H1 (cell line): ENCODE measurements around the gene LCLAT1. TPM values are rescaled to one million over a fixed set of nuclear protein-coding genes. Genes with fewer than 3 reads are reported as not detected.

Experiments used
- CTCF ChIA-PET: fragments of 300-600 bp; sonication (Branson Sonifier 250); formaldehyde crosslinking; loops from one replicate; lab custom pipeline; 2021; ENCODE audit not compliant: partially characterized antibody; lab: Charles Lee
- POLR2A ChIA-PET: fragments of 300-600 bp; sonication (Branson Sonifier 250); formaldehyde crosslinking; loops from one replicate; lab custom pipeline; 2021; ENCODE audit warnings: inconsistent platforms; ENCODE audit not compliant: partially characterized antibody; lab: Charles Lee
- DNase-seq, 2 experiments: peaks; one replicate each; pipeline versions ENCODE4 v3.0.0 to v3.0.0-alpha.2; 2010 to 2022; ENCODE audit warnings: low spot score in 2 of 2, low read depth in 1 of 2, mixed read lengths in 1 of 2
- FAIRE-seq: peaks from 2 replicates; lab custom pipeline; 2011; peaks lifted over from hg19 to GRCh38; lab: Jason Lieb, UNC
- H2AFZ ChIP-seq: 2 replicates; pipeline ENCODE4 v1.8.1; 2012; ENCODE audit warnings: low read length, inconsistent platforms
- H2AK5ac ChIP-seq: 2 replicates; pipeline ENCODE4 v1.6.1; 2013; ENCODE audit warnings: low read depth, low read length
- H2BK120ac ChIP-seq: replicated peaks from 2 replicates; pipeline ENCODE3; 2013; ENCODE audit warnings: low read depth, low read length, inconsistent platforms
- H2BK12ac ChIP-seq: 2 replicates; pipeline ENCODE4 v1.6.1; 2013; ENCODE audit warnings: low read depth, low read length
- H2BK15ac ChIP-seq: 2 replicates; pipeline ENCODE4 v1.6.1; 2013; ENCODE audit warnings: low read length
- H2BK20ac ChIP-seq: 2 replicates; pipeline ENCODE4 v1.6.1; 2013; ENCODE audit warnings: low read length
- H2BK5ac ChIP-seq: 2 replicates; pipeline ENCODE4 v1.6.1; 2013; ENCODE audit warnings: low read depth, low read length
- H3K14ac ChIP-seq: 2 replicates; pipeline ENCODE4 v1.6.1; 2013; ENCODE audit warnings: inconsistent platforms; ENCODE audit not compliant: insufficient read length
- H3K18ac ChIP-seq: 2 replicates; pipeline ENCODE4 v1.6.1; 2013; ENCODE audit warnings: low read length; ENCODE audit errors: extremely low read depth
- H3K23ac ChIP-seq: 2 replicates; pipeline ENCODE4 v1.6.1; 2013; ENCODE audit warnings: inconsistent platforms; ENCODE audit not compliant: insufficient read length
- H3K23me2 ChIP-seq: 2 replicates; pipeline ENCODE4 v1.6.1; 2013; ENCODE audit warnings: low read depth, low read length
- H3K27ac ChIP-seq: 2 replicates; pipeline ENCODE4 v1.6.1; 2011; ENCODE audit warnings: low read depth, low read length, inconsistent platforms
- H3K27me3 ChIP-seq, 4 experiments: replicated peaks in 1 of 4; 1 replicate in 1 of 4; 2 replicates in 3 of 4; pipeline versions ENCODE4 v1.6.1 to v1.8.1; 2011 to 2013; ENCODE audit warnings: low read length in 3 of 4, mild to moderate bottlenecking in 3 of 4, inconsistent platforms in 2 of 4, mixed read lengths in 2 of 4, moderate library complexity in 1 of 4; ENCODE audit not compliant: control insufficient read depth in 3 of 4, insufficient read depth in 3 of 4; ENCODE audit errors: extremely low read depth in 1 of 4
- H3K36me3 ChIP-seq, 4 experiments: 2 replicates each; pipeline versions ENCODE4 v1.6.1 to v1.8.1; 2011 to 2013; ENCODE audit warnings: mild to moderate bottlenecking in 4 of 4, low read length in 3 of 4, moderate library complexity in 2 of 4, control low read depth in 1 of 4, inconsistent platforms in 1 of 4; ENCODE audit not compliant: insufficient read depth in 4 of 4, control insufficient read depth in 2 of 4
- H3K4ac ChIP-seq: replicated peaks from 2 replicates; pipeline ENCODE3; 2013; ENCODE audit warnings: low read length, low read depth, mixed read lengths, inconsistent platforms; ENCODE audit not compliant: insufficient read length
- H3K4me1 ChIP-seq, 4 experiments: replicated peaks in 1 of 4; 1 replicate in 1 of 4; 2 replicates in 3 of 4; pipeline versions ENCODE4 v1.6.1 to v1.8.1; 2011 to 2013; ENCODE audit warnings: low read length in 3 of 4, inconsistent platforms in 2 of 4, mixed read lengths in 1 of 4; ENCODE audit not compliant: insufficient read depth in 4 of 4, control insufficient read depth in 3 of 4
- H3K4me2 ChIP-seq, 2 experiments: 2 replicates each; pipeline versions ENCODE4 v1.6.1 to v1.8.1; 2011 to 2013; ENCODE audit warnings: low read depth in 2 of 2, low read length in 2 of 2, control low read depth in 1 of 2, inconsistent platforms in 1 of 2, mild to moderate bottlenecking in 1 of 2; ENCODE audit not compliant: insufficient read depth in 1 of 2
- H3K4me3 ChIP-seq, 4 experiments: fragments of 200-600, 300-600 bp in 1 of 4; sonication (generic), shearing (Covaris generic), sonication (Bioruptor Twin) in 1 of 4; 2 replicates each; pipeline versions ENCODE4 v1.5.1 to v1.8.1; 2011 to 2016; ENCODE audit warnings: low read length in 4 of 4, low read depth in 3 of 4, control low read depth in 2 of 4, inconsistent platforms in 2 of 4, mild to moderate bottlenecking in 2 of 4, mixed read lengths in 1 of 4, moderate library complexity in 1 of 4; ENCODE audit not compliant: insufficient read depth in 2 of 4; ENCODE audit errors: extremely low read depth in 1 of 4
- H3K56ac ChIP-seq: replicated peaks from 2 replicates; pipeline ENCODE3; 2013; ENCODE audit warnings: low read depth, mild to moderate bottlenecking, mixed read lengths, low read length, inconsistent platforms; ENCODE audit not compliant: insufficient read length
- H3K79me1 ChIP-seq: 2 replicates; pipeline ENCODE4 v1.6.1; 2013; ENCODE audit warnings: low read depth, low read length, control low read depth
- H3K79me2 ChIP-seq, 2 experiments: 2 replicates each; pipeline versions ENCODE4 v1.6.1 to v1.8.1; 2012 to 2013; ENCODE audit warnings: low read length in 2 of 2, mild to moderate bottlenecking in 2 of 2, inconsistent platforms in 1 of 2; ENCODE audit not compliant: insufficient read depth in 2 of 2, control insufficient read depth in 1 of 2
- H3K9ac ChIP-seq, 4 experiments: replicated peaks in 1 of 4; 1 replicate in 1 of 4; 2 replicates in 3 of 4; pipeline versions ENCODE4 v1.6.1 to v1.8.1; 2011 to 2013; ENCODE audit warnings: low read depth in 3 of 4, low read length in 3 of 4, control low read depth in 2 of 4, mild to moderate bottlenecking in 2 of 4, moderate library complexity in 2 of 4, inconsistent platforms in 1 of 4; ENCODE audit errors: extremely low read depth in 1 of 4
- H3K9me3 ChIP-seq, 2 experiments: 2 replicates each; pipeline versions ENCODE4 v1.6.1 to v1.8.1; 2012 to 2013; ENCODE audit warnings: mild to moderate bottlenecking in 2 of 2, moderate library complexity in 2 of 2, control low read depth in 1 of 2, inconsistent platforms in 1 of 2, low read depth in 1 of 2, low read length in 1 of 2, mixed read lengths in 1 of 2; ENCODE audit not compliant: insufficient read depth in 2 of 2
- H4K20me1 ChIP-seq, 2 experiments: replicated peaks in 1 of 2; 2 replicates each; pipeline versions ENCODE3 to v1.8.1; 2011 to 2013; ENCODE audit warnings: inconsistent platforms in 2 of 2, low read length in 2 of 2, mild to moderate bottlenecking in 1 of 2; ENCODE audit not compliant: insufficient read depth in 2 of 2, control insufficient read depth in 1 of 2
- H4K5ac ChIP-seq: 2 replicates; pipeline ENCODE4 v1.6.1; 2013; ENCODE audit warnings: low read length, low read depth, mixed read lengths, inconsistent platforms; ENCODE audit not compliant: insufficient read length
- H4K8ac ChIP-seq: 2 replicates; pipeline ENCODE4 v1.8.0; 2013; ENCODE audit warnings: mild to moderate bottlenecking, moderate library complexity, low read length, inconsistent platforms; ENCODE audit not compliant: insufficient read depth; ENCODE audit errors: extremely low read depth
- H4K91ac ChIP-seq: replicated peaks from 2 replicates; pipeline ENCODE3; 2013; ENCODE audit warnings: low read length, mixed read lengths, inconsistent platforms; ENCODE audit not compliant: insufficient read length
- ASH2L ChIP-seq: fragments of 200-600, 300-600 bp; sonication (generic); IDR thresholded peaks from one replicate; pipeline ENCODE4 v1.7.1; 2017; ENCODE audit warnings: low read length
- BCL11A ChIP-seq, 2 experiments: IDR thresholded peaks; one replicate each; pipeline ENCODE4 v1.6.1; 2011; ENCODE audit warnings: low read depth in 2 of 2, low read length in 2 of 2, mild to moderate bottlenecking in 2 of 2
- BRCA1 ChIP-seq: IDR thresholded peaks from 2 replicates; pipeline ENCODE4 v1.6.1; 2012; ENCODE audit warnings: low read depth, low read length, improper control_type of control experiment
- EGR1 ChIP-seq: IDR thresholded peaks from 2 replicates; pipeline ENCODE4 v1.6.1; 2011; ENCODE audit warnings: low read depth, low read length, borderline replicate concordance
- FOSL1 ChIP-seq: IDR thresholded peaks from 2 replicates; pipeline ENCODE4 v1.6.1; 2011; ENCODE audit warnings: mild to moderate bottlenecking, low read depth, low read length, moderate library complexity; ENCODE audit not compliant: insufficient read depth
- NANOG ChIP-seq: IDR thresholded peaks from 2 replicates; pipeline ENCODE4 v1.6.1; 2011; ENCODE audit warnings: low read length, low read depth, mild to moderate bottlenecking, inconsistent platforms; ENCODE audit not compliant: insufficient read depth, poor library complexity, severe bottlenecking
- SAP30 ChIP-seq: fragments of 300-600 bp; sonication (generic); IDR thresholded peaks from 2 replicates; pipeline ENCODE4 v1.7.1; 2012; ENCODE audit warnings: low read length, moderate library complexity, mild to moderate bottlenecking, inconsistent platforms; ENCODE audit not compliant: insufficient read depth, insufficient replicate concordance
- SIN3A ChIP-seq, 2 experiments: IDR thresholded peaks in 1 of 2; conservative IDR thresholded peaks in 1 of 2; 2 replicates each; pipeline ENCODE4 v1.6.1; 2011 to 2012; ENCODE audit warnings: low read length in 2 of 2, improper control_type of control experiment in 1 of 2, low read depth in 1 of 2, mild to moderate bottlenecking in 1 of 2
- SP1 ChIP-seq: IDR thresholded peaks from 2 replicates; pipeline ENCODE4 v1.6.1; 2011; ENCODE audit warnings: low read depth, low read length
- SUZ12 ChIP-seq: fragments of 200-600 bp; sonication (generic); IDR thresholded peaks from 2 replicates; pipeline ENCODE4 v1.6.1; 2012; ENCODE audit warnings: mild to moderate bottlenecking, inconsistent platforms, low read length, moderate library complexity, mixed read lengths
- WGBS, 2 experiments: shearing (Covaris generic) in 1 of 2; methylation state at CpG; one replicate each; pipeline versions ENCODE4 v1.1.6 to v1.1.7; 2013 to 2015; ENCODE audit warnings: low lambda C conversion rate in 2 of 2, mixed read lengths in 2 of 2, inconsistent platforms in 1 of 2, low coverage in 1 of 2, missing lambda C conversion rate in 1 of 2; ENCODE audit not compliant: insufficient replicate concordance in 2 of 2, insufficient coverage in 1 of 2, insufficient read length in 1 of 2; ENCODE audit errors: extremely low coverage in 1 of 2, missing lambda C conversion rate in 1 of 2; 5-methylcytosine and 5-hydroxymethylcytosine counted together
- polyA plus RNA-seq, 7 experiments: library from polyadenylated mRNA; depleted of rRNA in 3 of 7; stranded (reverse) in 5 of 7; unstranded in 2 of 7; fragments of >200 nt in 5 of 7; fragments of 200-250 nt in 2 of 7; gene quantifications; 1 replicate in 5 of 7; 2 replicates in 1 of 7; 4 replicates in 1 of 7; pipeline versions ENCODE4 v1.2.1 to v1.2.3, GENCODE V29; 2011 to 2013; ENCODE audit warnings: missing spikeins in 2 of 7, mixed read lengths in 2 of 7
- total RNA-seq: library from RNA; stranded (reverse); fragmentation: NEBNext Ultra II Directional; extraction: Animal tissue kit (Norgen Biotek cat#: 25700); gene quantifications from 2 replicates; pipeline ENCODE4 v1.2.1, GENCODE V29; 2021
- TF ChIP-seq, protein P1 (sequence below): IDR thresholded peaks from 2 replicates; pipeline ENCODE4 v1.6.1; 2012; ENCODE audit warnings: low read length, inconsistent platforms

LCLAT1 gene
- total and polyA plus RNA-seq, 2 of the 8 experiments (the other 6 are each of a cell fraction or from before 2014, with no cell fraction given) = 7.6 to 22.0 TPM

DNA sequence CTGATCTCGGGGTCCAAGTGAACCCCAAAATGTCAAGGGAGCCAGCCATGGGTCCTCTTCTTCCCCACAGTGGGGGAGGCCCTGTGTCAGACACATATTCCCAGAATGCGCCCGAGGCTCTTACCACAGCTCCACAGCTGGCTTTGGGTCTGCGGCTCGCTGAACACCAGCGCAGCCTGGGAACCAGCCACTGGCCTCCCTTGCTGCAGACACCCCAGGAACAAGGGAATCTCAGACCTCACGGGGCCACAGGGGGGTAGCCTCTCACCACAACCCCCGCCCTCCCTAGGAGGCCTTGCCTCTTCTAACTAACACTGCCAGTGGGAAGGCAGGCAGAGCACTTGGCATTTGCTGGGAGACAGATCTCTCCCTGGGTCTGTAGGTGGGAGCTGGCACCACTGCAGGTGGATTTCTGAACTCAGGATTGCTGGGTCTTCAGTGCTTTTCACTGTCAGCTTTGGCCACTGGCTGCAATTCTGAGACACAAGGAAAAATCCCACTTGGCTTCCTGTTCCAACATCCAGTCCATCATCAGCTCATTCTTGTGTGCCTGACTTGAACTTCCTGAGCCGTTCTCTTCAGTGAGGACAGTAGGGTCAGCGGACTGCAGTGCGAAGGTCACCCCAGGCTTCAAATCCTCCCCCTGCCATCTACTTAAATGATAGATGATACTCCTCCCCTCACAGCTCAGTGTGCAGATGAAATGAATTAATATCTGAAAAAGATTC lies 231.5 kb downstream of the LCLAT1 start:
- no peak overlapping the region for H2BK5ac ChIP-seq
- no peak overlapping the region for H2BK20ac ChIP-seq
- no peak overlapping the region for H2BK12ac ChIP-seq
- H3K4ac ChIP-seq = no peak overlapping the region
- H4K91ac ChIP-seq = no peak overlapping the region
- no peak overlapping the region for H3K56ac ChIP-seq
- H3K23me2 ChIP-seq = no peaks in the 10 kb centered on the region
- CTCF ChIA-PET = interaction anchor here (0.7 to 1.8 kb wide), 5 partner anchors 8 to 515 kb away, joined by 3 to 7 read pairs (median 3); no protein-coding TSS in a partner anchor
- WGBS, 2 experiments = 88% methylated on average over 11 of the region's 11 CpGs; no CpG with 5 or more reads in 1 of the 2 experiments
- H4K5ac ChIP-seq = no peak overlapping the region
- no peak overlapping the region for H3K4me2 ChIP-seq
- POLR2A ChIA-PET = no interaction called here
- H4K8ac ChIP-seq = no peak overlapping the region
- H3K14ac ChIP-seq = no peak overlapping the region
- H2AFZ ChIP-seq = no peak overlapping the region
- no peak overlapping the region for H3K27ac ChIP-seq
- no peak for FAIRE-seq
- no peaks in the 10 kb centered on the region for H4K20me1 ChIP-seq
- no peak overlapping the region for H2BK120ac ChIP-seq
- no peaks in the 10 kb centered on the region; the same call in 1 of the 2 replicates for H3K79me1 ChIP-seq
- no peak overlapping the region for H2BK15ac ChIP-seq
- H3K4me1 ChIP-seq = no peaks in the 10 kb centered on the region
- H3K9me3 ChIP-seq = no peaks in the 10 kb centered on the region
- H3K27me3 ChIP-seq = no peaks in the 10 kb centered on the region
- H3K23ac ChIP-seq = no peak overlapping the region
- no peaks in the 10 kb centered on the region for H3K79me2 ChIP-seq
- no peak overlapping the region for H3K9ac ChIP-seq
- H3K4me3 ChIP-seq = no peak overlapping the region
- no peak overlapping the region for H2AK5ac ChIP-seq
- no peak overlapping the region for H3K18ac ChIP-seq
- DNase-seq = peak in 1 of 2 experiments; percentile 41
- H3K36me3 ChIP-seq = no peaks in the 10 kb centered on the region
- TF ChIP-seq EGR1 (no peak), SP1 (no peak), ASH2L (no peak), SIN3A (conservative IDR thresholded peaks at IDR 0.05 in 1 of 2, IDR thresholded peaks at IDR 0.05 in 1 of 2; ENCODE audit: low read depth in 1 of 2, low read length in 2 of 2) (no peak), FOSL1 (no peak), BCL11A (IDR thresholded peaks at IDR 0.05; ENCODE audit: low read depth in 2 of 2, low read length in 2 of 2) (no peak), SUZ12 (no peak), BRCA1 (no peak), SAP30 (no peak), NANOG (no peak)
- TF ChIP-seq, protein P1, sequence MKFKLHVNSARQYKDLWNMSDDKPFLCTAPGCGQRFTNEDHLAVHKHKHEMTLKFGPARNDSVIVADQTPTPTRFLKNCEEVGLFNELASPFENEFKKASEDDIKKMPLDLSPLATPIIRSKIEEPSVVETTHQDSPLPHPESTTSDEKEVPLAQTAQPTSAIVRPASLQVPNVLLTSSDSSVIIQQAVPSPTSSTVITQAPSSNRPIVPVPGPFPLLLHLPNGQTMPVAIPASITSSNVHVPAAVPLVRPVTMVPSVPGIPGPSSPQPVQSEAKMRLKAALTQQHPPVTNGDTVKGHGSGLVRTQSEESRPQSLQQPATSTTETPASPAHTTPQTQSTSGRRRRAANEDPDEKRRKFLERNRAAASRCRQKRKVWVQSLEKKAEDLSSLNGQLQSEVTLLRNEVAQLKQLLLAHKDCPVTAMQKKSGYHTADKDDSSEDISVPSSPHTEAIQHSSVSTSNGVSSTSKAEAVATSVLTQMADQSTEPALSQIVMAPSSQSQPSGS = no peak
